Measurements from ENCODE around the gene C19orf53.
"Not testable (repeated sequence)": the region's sequence is repeated elsewhere in the genome, so short reads cannot be mapped to it uniquely, and the experiment has no call there.

The C19orf53 gene

DNA sequence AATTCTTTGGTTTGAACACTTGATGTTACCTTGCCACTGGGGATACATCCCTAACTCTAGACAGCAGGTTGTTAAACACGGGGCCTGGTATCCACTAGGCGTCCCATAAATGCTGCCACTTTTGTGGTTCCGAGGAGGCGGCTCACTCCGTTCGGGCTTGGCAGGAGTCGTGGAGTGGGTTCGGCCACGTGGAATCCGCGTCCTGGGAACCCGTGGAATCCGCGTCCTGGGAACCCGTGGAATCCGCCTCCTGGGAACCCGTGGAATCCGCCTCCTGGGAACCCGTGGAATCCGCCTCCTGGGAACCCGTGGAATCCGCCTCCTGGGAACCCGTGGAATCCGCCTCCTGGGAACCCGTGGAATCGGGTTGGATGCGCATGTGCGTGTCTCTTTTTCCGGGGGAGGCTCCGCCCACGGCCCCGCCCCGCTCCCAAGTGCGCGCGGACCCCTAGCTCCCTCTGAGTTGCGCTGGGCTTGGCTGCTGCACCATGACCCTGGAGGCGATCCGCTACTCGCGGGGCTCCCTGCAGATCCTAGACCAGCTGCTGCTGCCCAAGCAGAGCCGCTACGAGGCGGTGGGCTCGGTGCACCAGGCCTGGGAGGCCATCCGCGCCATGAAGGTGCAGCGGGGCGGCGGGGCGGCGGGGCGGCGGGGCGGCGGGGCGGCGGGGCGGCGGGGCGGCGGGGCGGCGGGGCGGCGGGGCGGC lies 10.0 kb upstream of the C19orf53 start, which contains the start of gene MRI1:
Gene MRI1 (plus strand): TSS at position 422 of the 707 bp plus-strand sequence. CDS start 67 bp downstream, at position 489.
- DNase-seq (ENCODE audit: low read depth): no peak

DNA sequence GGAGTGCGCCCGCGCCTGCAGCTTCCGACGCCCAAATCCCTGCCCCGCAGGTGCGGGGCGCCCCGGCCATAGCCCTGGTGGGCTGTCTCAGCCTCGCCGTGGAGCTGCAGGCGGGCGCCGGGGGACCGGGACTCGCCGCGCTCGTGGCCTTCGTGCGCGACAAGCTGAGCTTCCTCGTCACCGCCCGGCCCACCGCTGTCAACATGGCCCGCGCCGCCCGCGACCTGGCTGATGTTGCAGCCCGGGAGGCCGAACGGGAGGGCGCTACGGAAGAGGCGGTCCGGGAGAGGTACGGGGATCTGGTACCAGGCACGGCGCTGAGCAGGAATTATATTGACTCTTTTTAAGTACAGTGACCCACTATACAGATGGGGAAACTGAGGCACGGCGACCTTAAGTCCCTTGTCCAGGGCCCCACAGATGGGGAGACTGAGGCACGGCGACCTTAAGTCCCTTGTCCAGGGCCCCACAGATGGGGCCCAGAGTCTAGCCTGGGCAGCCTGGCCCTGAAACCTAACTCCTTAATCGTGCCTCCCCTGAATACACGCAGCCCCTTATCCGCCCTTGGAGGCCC lies 9.3 kb upstream of the C19orf53 start:
- no peak for DNase-seq (ENCODE audit: low read depth)

DNA sequence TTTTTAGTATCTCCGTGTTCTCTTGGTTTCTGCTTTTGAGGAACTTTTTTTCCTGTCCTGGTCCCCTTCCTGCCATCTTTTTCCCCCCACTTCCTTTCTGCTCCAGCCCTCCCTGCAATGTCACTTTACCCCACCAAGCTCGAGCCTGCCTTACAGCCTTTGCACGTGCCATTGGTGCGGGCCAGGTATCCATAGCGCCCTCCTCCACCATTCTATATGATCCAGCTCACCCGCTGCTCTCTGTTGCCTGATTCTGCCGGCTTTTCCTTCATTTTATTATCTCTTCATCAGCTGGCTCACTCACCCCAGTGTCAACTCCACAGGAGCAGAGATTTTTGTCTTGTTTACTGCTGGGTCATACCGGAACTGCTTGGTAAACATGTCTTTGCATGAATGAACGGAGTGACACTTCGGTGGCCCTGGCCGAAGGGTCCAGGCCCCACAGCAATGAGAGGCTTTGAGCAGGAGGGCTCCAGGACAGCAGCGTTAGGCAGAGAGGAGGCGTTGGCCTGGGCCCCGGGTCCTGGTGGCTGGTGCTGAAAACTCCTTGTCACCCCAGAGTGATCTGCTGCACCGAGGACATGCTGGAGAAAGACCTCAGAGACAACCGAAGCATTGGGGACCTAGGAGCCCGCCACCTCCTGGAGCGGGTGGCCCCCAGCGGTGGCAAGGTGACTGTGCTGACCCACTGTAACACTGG lies 8.7 kb upstream of the C19orf53 start:
- DNase-seq (ENCODE audit: low read depth): no peak

DNA sequence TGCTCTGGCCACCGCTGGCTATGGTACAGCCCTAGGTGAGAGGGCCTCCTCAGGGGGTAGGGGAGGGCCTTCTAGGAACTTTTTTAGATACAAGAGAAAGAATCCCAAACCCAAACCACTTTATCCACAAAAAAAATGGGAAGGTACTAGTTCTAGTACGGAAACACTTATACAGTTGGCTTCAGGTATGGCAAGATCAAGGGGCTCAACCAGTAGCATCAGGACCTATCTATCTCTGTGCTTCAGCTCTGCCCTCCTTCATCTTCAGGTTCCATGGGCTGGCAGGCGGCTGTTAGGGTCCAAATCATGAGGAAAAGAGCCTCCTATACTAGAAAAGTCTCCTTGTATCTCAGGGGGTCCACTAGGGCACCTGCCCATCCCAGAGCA lies 8.2 kb upstream of the C19orf53 start:
- no peak for DNase-seq (ENCODE audit: low read depth)

- no peak for DNase-seq (ENCODE audit: low read depth)
These were observed 5.7 kb upstream of the C19orf53 start for GRCh38 chr19:13768510-13768909.

DNA sequence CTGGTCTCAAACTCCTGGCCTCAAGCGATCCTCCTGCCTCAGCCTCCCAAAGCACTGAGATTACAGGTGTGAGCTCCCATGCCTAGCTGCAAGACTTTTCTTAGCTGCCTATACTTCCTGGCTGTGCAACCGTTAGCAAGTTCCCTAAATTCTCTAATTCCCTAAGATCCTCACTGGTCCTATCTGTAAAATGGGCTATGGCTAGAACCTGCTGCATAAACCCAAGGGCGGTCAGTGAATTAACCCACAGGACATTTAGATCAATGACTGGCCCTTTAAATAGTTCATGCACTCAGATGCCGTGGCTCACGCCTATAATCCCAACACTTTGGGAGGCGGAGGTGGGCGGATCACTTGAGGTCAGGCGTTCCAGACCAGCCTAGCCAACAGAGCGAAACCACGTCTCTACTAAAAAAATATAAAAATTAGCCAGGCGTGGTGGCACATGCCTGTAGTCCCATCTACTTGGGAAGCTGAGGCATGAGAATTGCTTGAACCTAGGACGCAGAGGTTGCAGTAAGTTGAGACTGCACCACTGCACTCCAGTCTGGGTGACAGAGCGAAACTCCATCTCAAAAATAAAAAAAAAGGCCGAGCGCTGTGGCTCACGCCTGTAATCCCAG lies 4.1 kb upstream of the C19orf53 start:
- no peak for DNase-seq (ENCODE audit: low read depth)

DNA sequence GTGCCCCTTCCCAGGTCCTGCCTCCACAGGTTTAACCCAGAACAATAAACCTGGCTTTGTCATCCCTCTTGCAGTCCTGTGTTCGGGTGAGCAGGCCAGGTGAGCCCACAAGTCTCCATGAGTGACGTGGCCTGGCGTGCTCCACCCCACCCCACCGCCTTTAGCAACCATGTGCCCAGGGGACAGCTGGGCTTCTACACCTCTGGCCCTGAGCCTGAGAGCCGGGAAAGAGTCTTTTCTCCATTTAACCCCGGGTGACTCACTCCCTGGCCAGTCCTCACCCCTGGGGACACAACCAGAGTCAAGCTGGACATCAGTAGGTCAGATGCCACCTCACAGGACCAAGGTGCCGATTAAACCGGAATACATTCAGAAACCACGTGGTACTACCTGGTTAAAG lies 4.1 kb downstream of the C19orf53 start:
- DNase-seq (ENCODE audit: low read depth): no peak

DNA sequence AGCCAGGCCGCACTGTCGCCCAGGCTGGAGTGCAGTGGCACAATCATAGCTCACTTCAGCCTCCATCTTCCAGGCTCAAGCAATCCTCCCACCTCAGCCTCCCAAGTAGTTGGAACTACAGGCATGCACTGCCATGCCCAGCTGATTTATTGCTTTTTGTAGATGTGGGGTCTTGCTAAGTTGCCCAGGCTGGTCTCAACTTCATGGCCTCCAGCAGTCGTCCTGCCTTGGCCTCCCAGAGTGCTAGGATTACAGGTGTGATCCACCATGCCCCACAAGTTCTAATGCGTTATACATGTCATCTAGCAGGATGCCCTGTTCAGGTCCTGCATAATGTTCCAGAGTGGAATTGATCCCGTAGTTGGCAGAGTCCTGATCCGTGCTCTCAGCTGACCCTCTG lies 4.6 kb downstream of the C19orf53 start:
- DNase-seq (ENCODE audit: low read depth): no peak

- not testable (repeated sequence) for DNase-seq (ENCODE audit: low read depth)
These were observed 5.5 kb downstream of the C19orf53 start for GRCh38 chr19:13779794-13780193.

GRCh38 chr19:13781547-13781946 lies 7.3 kb downstream of the C19orf53 start:
- peak; percentile 70 for DNase-seq (ENCODE audit: low read depth)

- DNase-seq (ENCODE audit: low read depth): no peak
These were observed 8.3 kb downstream of the C19orf53 start for GRCh38 chr19:13782537-13782936.

DNA sequence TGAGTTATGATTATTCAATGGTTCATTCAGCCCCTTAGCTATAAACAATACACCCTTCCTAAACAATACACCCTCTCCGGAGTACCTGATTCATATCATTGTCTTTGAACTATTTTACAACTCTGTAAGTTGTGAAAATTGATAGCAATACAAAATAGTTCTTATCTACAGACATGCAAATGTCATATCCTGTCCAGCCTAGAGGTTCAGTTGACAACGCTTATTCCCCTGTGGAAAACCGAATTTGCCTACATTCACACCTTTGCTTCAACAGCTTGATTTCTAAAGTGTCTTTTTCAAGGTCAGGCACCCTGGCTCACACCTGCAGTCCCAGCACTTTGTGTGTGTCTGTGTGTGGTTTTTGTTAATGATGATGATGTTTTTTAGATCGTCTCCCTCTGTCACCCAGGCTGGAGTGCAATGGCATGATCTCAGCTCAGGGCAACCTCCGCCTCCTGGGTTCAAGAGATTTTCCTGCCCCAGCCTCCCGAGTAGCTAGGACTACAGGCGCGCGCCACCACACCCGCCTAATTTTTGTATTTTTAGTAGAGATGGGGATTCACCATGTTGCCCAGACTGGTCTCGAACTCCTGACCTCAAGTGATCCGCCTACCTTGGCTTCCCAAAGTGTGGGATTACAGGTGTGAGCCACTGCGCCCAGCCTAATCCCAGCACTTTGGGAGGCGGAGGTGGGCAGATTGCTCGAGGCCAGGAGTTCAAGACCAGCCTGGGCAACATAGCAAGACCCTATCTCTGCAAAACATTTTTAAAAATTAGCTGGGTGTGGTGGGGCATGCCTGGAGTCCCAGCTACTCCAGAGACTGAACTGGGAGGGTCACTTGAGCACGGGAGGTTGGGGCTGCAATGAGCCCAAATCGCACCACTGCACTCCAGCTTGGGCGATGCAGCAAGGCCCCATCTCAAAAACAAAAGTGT lies 9.6 kb downstream of the C19orf53 start:
- DNase-seq (ENCODE audit: low read depth): no peak

GRCh38 chr19:13784731-13785452 lies 10.6 kb downstream of the C19orf53 start:
- no peak for DNase-seq (ENCODE audit: low read depth)

DNA sequence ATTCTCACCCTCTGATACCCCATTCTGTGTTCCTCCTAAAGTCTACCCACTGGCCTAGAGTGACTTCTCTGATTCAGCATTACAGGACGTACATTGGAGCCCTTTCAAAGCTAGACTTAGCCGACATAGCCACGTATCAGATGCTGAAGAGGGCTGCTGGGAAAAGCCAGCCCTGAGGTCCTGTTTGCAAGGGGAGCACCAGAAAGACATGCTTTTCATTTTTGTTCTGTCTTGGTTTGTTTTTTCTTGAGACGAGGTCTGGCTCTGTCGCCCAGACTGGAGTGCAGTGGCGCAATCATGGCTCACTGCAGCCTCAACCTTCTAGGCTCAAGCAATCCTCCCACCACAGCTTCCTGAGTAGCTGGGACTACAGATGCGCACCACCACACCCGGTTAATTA lies 14.7 kb downstream of the C19orf53 start:
- no peak for DNase-seq (ENCODE audit: low read depth)

DNA sequence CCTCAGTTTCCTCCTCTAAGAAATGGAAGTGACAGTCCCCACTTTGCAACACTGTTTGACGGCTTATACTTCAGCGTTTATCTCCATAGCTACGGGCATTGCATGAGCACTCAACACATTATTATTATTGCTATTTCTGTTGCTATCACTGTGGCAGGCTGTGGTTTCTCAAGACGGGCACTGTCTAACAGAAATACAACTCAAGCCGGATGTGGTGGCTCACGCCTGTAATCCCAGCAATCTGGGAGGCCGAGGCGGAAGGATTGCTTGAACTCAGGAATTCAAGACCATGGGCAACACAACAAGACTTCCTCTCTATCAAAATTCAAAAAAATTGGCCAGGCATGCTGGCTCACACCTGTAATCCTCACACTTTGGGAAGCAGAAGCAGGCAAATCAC lies 16.1 kb downstream of the C19orf53 start:
- no peak for DNase-seq (ENCODE audit: low read depth)

DNA sequence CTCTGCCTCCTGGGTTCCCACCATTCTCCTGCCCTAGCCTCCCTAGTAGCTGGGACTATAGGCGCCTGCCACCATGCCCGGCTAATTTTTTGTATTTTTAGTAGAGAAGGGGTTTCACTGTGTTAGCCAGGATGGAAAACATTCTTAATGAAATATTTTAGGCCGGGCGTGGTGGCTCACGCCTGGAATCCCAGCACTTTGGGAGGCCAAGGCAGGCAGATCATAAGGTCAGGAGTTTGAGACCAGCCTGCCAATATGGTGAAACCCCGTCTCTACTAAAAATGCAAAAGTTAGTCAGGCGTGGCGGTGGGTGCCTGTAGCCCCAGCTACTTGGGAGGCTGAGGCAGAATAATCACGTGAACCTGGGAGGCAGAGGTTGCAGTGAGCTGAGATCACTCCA lies 19.1 kb downstream of the C19orf53 start:
- not testable (repeated sequence) for DNase-seq (ENCODE audit: low read depth)

GRCh38 chr19:13794398-13794756 lies 20.1 kb downstream of the C19orf53 start:
- peak; percentile 79 for DNase-seq (ENCODE audit: low read depth)

DNA sequence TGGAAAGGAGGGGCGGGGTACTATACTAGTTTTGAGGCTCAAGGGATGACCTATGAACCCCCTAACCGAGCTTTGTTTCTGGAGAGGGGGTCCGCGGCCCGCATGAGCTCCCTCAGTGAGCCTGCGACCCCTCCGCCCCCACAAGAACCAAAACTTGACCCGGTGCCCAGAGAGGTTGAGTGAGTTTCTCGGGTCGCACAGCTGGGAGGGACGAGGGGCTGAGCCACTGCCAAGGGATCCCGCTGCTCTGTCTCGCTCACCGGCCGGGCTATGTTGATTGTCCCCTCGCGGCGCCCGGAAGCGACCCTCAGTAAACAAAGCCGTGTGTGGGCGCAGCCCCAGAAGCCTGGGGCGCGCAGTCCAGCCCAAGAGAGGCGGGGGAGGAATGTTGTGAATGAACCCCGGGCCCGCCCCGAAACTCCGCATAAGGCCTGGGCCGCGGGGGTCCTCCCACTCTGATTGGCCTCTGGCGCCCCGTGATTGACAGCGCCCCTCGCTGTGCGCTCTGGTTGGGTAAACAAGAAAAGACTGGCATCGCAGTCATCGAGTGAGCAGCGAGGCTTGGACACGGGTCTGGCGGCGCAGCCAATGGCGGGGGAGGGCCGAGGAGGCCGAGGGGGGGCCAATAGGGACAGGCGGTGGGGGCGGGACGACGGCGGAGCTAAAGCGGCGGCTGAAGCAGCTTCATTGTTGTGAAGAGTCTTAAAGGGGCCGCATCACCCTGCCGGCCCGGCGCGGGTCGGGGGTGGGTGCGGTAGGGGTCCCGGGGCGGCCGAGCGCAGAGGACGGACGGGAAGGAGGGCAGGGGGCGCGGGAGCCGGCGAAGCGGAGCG lies 20.7 kb downstream of the C19orf53 start, which contains the start of gene ZSWIM4:
Gene ZSWIM4 (plus strand): TSS at position 687 of the 833 bp plus-strand sequence. CDS start 206 bp downstream, outside the sequence.
- peak; percentile 97 for DNase-seq (ENCODE audit: low read depth)

GRCh38 chr19:13795595-13796300 lies 21.5 kb downstream of the C19orf53 start:
- no peak for DNase-seq (ENCODE audit: low read depth)
